ENCODE measurements around the gene C4BPA.

Gene C4BPA

DNA sequence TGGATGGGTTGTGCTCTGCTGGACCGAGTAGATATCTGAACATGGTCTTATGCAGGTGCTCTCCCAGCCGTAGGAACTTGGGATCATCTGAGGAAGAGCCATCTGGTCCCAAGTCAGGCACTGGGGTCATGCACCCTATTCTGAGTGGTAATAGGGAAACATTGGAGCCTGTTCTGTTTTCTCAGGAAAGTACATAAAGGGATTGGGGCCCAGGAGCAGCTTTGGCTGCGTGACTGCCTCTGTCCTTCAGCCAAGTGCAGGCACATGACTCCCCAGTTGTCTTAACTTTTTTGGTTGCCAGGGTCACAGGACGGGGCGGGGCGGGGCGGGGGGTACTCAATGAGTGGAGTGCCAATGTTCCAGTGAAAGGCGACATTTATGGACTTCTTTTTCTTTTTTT is 39.5 kb upstream of the C4BPA start:
- Histone ChIP-seq H3K4me3 (ENCODE audit: low read depth, low read length) (no peak overlapping the region), H3K27ac (no peak overlapping the region), H3K27me3 (replicated peaks) (no peaks in the 10 kb centered on the region), H3K36me3 (replicated peaks) (no peaks in the 10 kb centered on the region)
- TF ChIP-seq, protein P1, sequence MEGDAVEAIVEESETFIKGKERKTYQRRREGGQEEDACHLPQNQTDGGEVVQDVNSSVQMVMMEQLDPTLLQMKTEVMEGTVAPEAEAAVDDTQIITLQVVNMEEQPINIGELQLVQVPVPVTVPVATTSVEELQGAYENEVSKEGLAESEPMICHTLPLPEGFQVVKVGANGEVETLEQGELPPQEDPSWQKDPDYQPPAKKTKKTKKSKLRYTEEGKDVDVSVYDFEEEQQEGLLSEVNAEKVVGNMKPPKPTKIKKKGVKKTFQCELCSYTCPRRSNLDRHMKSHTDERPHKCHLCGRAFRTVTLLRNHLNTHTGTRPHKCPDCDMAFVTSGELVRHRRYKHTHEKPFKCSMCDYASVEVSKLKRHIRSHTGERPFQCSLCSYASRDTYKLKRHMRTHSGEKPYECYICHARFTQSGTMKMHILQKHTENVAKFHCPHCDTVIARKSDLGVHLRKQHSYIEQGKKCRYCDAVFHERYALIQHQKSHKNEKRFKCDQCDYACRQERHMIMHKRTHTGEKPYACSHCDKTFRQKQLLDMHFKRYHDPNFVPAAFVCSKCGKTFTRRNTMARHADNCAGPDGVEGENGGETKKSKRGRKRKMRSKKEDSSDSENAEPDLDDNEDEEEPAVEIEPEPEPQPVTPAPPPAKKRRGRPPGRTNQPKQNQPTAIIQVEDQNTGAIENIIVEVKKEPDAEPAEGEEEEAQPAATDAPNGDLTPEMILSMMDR (IDR thresholded peaks at IDR 0.05; ENCODE audit: low read depth, low read length, missing control alignments), result no peak
- DNase-seq, result no peak
- in situ Hi-C loops (cut with HindIII; ENCODE audit: low pct_ligation_motif_present, low sequenced_read_pairs), result no loop called here

DNA sequence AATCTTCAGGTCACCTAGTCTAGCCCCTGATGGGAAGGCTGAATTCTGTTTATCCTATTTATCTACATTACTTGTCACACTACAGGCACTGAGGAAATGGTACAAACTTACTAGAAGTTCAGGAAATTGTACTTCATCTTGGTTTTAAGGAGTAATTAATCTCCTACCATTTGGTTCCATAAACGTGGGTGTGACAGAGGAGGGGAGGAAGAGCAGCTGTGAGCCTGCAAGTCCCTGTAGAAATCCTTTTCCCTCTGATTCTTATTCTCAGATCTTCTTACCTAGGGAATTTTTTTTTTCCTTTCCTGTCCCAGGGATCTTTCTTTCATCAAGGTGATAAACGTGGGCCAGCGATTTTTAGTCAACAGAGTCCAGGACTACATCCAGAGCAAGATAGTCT is 36.8 kb upstream of the C4BPA start:
- no peak for DNase-seq
- no peak overlapping the region for H3K4me3 ChIP-seq (ENCODE audit: low read depth, low read length)
- no peaks in the 10 kb centered on the region for H3K27me3 ChIP-seq (replicated peaks)
- TF ChIP-seq, protein P1 (IDR thresholded peaks at IDR 0.05; ENCODE audit: low read depth, low read length, missing control alignments), result no peak
- no peak overlapping the region for H3K27ac ChIP-seq
- in situ Hi-C loops (cut with HindIII; ENCODE audit: low pct_ligation_motif_present, low sequenced_read_pairs), result no loop called here
- no peaks in the 10 kb centered on the region for H3K36me3 ChIP-seq (replicated peaks)

DNA sequence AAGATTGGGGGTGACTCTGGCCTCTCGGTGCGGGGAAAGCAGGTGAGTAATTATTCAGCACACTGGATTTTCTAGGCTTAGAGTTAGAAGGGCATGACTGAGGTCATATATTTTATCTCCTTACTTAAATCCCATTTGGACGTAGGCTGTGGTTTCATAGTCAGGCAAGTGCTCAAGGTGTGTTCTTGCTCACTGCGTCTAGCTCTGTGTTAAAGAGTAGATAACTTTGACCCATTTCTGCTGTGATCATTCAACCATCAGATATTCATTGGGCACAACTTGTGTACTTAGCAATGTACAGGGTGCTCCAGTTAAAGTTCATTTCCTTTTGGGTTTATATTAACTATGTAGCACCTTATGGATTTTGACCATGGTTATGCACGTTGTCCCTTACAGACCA is 36.4 kb upstream of the C4BPA start:
- Histone ChIP-seq H3K4me3 (ENCODE audit: low read depth, low read length) (no peak overlapping the region), H3K27me3 (replicated peaks) (no peaks in the 10 kb centered on the region), H3K36me3 (replicated peaks) (no peaks in the 10 kb centered on the region), H3K27ac (no peak overlapping the region)
- TF ChIP-seq, protein P1 (IDR thresholded peaks at IDR 0.05; ENCODE audit: low read depth, low read length, missing control alignments), result no peak
- in situ Hi-C loops (cut with HindIII; ENCODE audit: low pct_ligation_motif_present, low sequenced_read_pairs), result no loop called here
- no peak for DNase-seq

DNA sequence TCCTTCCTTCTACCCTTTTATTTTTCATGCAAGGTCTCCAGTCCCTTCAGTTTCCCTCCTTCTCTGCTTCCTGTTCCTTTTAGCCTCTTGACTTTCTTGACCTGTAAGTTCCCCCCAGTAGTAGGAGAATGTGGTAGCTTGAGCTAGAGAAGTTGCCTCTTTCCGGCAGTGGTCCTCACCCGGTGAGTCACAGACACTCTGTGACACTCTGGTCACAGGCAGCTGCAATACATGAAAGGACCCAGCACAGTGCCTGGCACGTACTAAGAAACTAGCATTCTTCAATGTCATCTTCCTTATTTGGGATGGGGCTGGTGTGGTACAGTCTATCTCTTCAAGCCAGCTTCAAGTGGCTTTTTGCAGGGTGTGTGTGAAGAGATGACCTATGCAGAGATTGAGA is 35.0 kb upstream of the C4BPA start:
- Histone ChIP-seq H3K27ac (no peak overlapping the region), H3K4me3 (ENCODE audit: low read depth, low read length) (no peak overlapping the region), H3K36me3 (replicated peaks) (no peaks in the 10 kb centered on the region), H3K27me3 (replicated peaks) (no peaks in the 10 kb centered on the region)
- TF ChIP-seq, protein P1 (IDR thresholded peaks at IDR 0.05; ENCODE audit: low read depth, low read length, missing control alignments), result no peak
- DNase-seq, result no peak
- in situ Hi-C loops (cut with HindIII; ENCODE audit: low pct_ligation_motif_present, low sequenced_read_pairs), result no loop called here

DNA sequence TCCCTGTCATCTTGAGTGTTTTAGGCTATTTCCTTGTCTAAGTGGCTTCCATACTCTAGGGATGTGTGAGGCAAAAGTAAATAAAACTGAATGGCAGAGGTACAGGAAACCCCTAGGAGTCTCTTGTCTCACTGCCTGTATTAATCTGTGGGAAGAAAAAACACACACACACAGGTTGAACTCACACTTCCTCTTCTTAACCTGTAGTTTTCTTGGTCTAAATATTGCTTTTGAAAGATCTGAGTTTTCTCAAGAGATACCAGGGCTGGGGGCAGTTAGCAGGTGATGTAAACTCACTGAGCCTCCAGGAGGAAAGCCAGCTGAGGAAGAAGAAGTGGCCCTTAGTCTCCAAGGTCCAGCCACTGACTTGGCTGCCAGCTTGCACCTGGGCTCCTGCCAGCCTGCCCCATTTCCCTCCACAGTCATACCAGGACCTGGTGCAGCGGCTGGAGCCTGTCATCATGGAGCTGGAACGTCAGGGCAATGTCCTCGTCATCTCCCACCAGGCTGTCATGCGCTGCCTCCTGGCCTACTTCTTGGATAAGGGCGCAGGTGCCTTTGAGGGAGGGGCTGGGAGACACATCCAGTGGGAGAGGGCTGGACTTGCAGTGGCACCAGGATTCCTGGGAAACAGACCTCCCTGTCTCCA is 34.1 kb upstream of the C4BPA start:
- no peaks in the 10 kb centered on the region for H3K36me3 ChIP-seq (replicated peaks)
- no peak for DNase-seq
- H3K4me3 ChIP-seq (ENCODE audit: low read depth, low read length), result no peak overlapping the region
- H3K27me3 ChIP-seq (replicated peaks), result no peaks in the 10 kb centered on the region
- no peak overlapping the region for H3K27ac ChIP-seq
- in situ Hi-C loops (cut with HindIII; ENCODE audit: low pct_ligation_motif_present, low sequenced_read_pairs), result no loop called here
- TF ChIP-seq, protein P1 (IDR thresholded peaks at IDR 0.05; ENCODE audit: low read depth, low read length, missing control alignments), result no peak

DNA sequence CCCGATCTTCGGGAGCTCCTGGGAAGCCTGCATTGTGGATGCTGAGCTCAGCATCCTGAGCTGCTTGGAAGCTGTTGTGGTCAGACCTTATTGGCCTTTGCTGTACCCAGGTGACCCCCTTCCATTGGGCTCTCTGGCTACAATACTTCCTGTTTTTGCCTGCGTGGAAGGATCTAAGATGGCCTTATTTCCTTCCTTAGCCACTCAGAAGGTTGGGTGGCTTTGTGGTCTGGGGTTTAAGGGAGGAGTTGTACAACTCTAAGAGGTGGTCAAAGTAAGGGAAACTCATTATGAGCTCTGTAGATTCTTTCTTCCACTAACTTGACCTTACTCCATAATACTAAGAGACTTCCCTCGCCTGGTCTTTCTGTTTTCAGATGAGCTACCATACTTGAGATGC is 33.2 kb upstream of the C4BPA start:
- no peaks in the 10 kb centered on the region for H3K27me3 ChIP-seq (replicated peaks)
- H3K27ac ChIP-seq, result no peak overlapping the region
- in situ Hi-C loops (cut with HindIII; ENCODE audit: low pct_ligation_motif_present, low sequenced_read_pairs), result no loop called here
- H3K36me3 ChIP-seq (replicated peaks), result no peaks in the 10 kb centered on the region
- no peak for DNase-seq
- TF ChIP-seq, protein P1 (IDR thresholded peaks at IDR 0.05; ENCODE audit: low read depth, low read length, missing control alignments), result no peak
- H3K4me3 ChIP-seq (ENCODE audit: low read depth, low read length), result no peak overlapping the region
